Progenitor cell of endocrine pancreas (in vitro differentiated cells): Measurements from ENCODE around the gene RCBTB1. TPM values are rescaled to one million over a fixed set of nuclear protein-coding genes. Genes with fewer than 3 reads are reported as not detected.

ENCODE experiments used
- DNase-seq: peaks from one replicate; pipeline ENCODE4 v3.0.0; 2021; ENCODE audit warnings: low spot score; ENCODE audit not compliant: unreplicated experiment
- H3K27ac Mint-ChIP-seq: 2 replicates; pipeline ENCODE4 v1.8.0; 2021; ENCODE audit warnings: mild to moderate bottlenecking, moderate library complexity, mixed read lengths
- H3K27me3 Mint-ChIP-seq: 2 replicates; pipeline ENCODE4 v1.8.0; 2021; ENCODE audit warnings: mixed read lengths
- H3K36me3 Mint-ChIP-seq: 2 replicates; pipeline ENCODE4 v1.8.0; 2022; ENCODE audit warnings: mixed read lengths; ENCODE audit not compliant: insufficient read depth
- H3K4me1 Mint-ChIP-seq: 2 replicates; pipeline ENCODE4 v1.8.0; 2021; ENCODE audit warnings: low read depth, mixed read lengths
- H3K4me3 Mint-ChIP-seq: 2 replicates; pipeline ENCODE4 v1.8.0; 2021; ENCODE audit warnings: low read depth, mild to moderate bottlenecking, moderate library complexity, mixed read lengths
- H3K9me3 Mint-ChIP-seq: 2 replicates; pipeline ENCODE4 v1.8.0; 2021; ENCODE audit warnings: low read depth, mixed read lengths
- CTCF ChIP-seq: fragments of 200-600 bp; sonication (generic); IDR thresholded peaks from one replicate; pipeline ENCODE4 v1.5.0; 2021; ENCODE audit warnings: antibody characterized with exemption, mild to moderate bottlenecking; ENCODE audit not compliant: unreplicated experiment
- total RNA-seq: library from RNA; stranded (reverse); gene quantifications from 2 replicates; pipeline ENCODE4 v1.2.1, GENCODE V29; 2021

The RCBTB1 gene
- total RNA-seq, 1 donor from 2014 or later, result 29.8 TPM

GRCh38 chr13:49536144-49536873 is 49.0 kb downstream of the RCBTB1 start:
- TF ChIP-seq CTCF, result no peak
- Mint-ChIP-seq H3K27ac (no peak overlapping the region), H3K36me3 (peaks cover 26% of the 10 kb centered on the region)

GRCh38 chr13:49533591-49534269 is 51.6 kb downstream of the RCBTB1 start:
- Mint-ChIP-seq H3K27ac (no peak overlapping the region), H3K9me3 (no peaks in the 10 kb centered on the region), H3K4me1 (no peaks in the 10 kb centered on the region), H3K27me3 (no peaks in the 10 kb centered on the region), H3K4me3 (no peak overlapping the region), H3K36me3 (peaks cover 20% of the 10 kb centered on the region)
- DNase-seq, result no peak
- TF ChIP-seq CTCF, result no peak

More at GRCh38 chr13:49536144-49536873, 49.0 kb downstream of the RCBTB1 start:
- DNase-seq, result no peak
- no peak overlapping the region for H3K4me3 Mint-ChIP-seq
- no peaks in the 10 kb centered on the region for H3K9me3 Mint-ChIP-seq
- H3K27me3 Mint-ChIP-seq, result no peaks in the 10 kb centered on the region
- H3K4me1 Mint-ChIP-seq, result no peaks in the 10 kb centered on the region

- DNase-seq, result no peak
- H3K36me3 Mint-ChIP-seq, result peaks cover 20% of the 10 kb centered on the region
- H3K4me1 Mint-ChIP-seq, result no peaks in the 10 kb centered on the region
- H3K27ac Mint-ChIP-seq, result no peak overlapping the region
- no peaks in the 10 kb centered on the region for H3K27me3 Mint-ChIP-seq
- TF ChIP-seq CTCF, result no peak
- H3K4me3 Mint-ChIP-seq, result no peak overlapping the region
- no peaks in the 10 kb centered on the region for H3K9me3 Mint-ChIP-seq
Observed at GRCh38 chr13:49533011-49533410, 52.3 kb downstream of the RCBTB1 start.

GRCh38 chr13:49532593-49532992 is 52.8 kb downstream of the RCBTB1 start:
- TF ChIP-seq CTCF, result no peak
- H3K36me3 Mint-ChIP-seq, result peaks cover 20% of the 10 kb centered on the region
- H3K4me3 Mint-ChIP-seq, result no peak overlapping the region
- DNase-seq, result no peak
- no peaks in the 10 kb centered on the region for H3K4me1 Mint-ChIP-seq
- H3K27ac Mint-ChIP-seq, result no peak overlapping the region
- no peaks in the 10 kb centered on the region for H3K9me3 Mint-ChIP-seq
- H3K27me3 Mint-ChIP-seq, result no peaks in the 10 kb centered on the region

- no peaks in the 10 kb centered on the region for H3K27me3 Mint-ChIP-seq
Observed at GRCh38 chr13:49530457-49530856, 54.9 kb downstream of the RCBTB1 start.

More at GRCh38 chr13:49530457-49530856, 54.9 kb downstream of the RCBTB1 start:
- no peak for DNase-seq
- H3K36me3 Mint-ChIP-seq, result peaks cover 22% of the 10 kb centered on the region
- H3K4me1 Mint-ChIP-seq, result no peaks in the 10 kb centered on the region
- no peaks in the 10 kb centered on the region for H3K9me3 Mint-ChIP-seq
- TF ChIP-seq CTCF, result no peak
- no peak overlapping the region for H3K27ac Mint-ChIP-seq
- H3K4me3 Mint-ChIP-seq, result no peak overlapping the region
